ENCODE results near the gene GATA1. TPM values are rescaled to one million over a fixed set of nuclear protein-coding genes. Genes with fewer than 3 reads are reported as not detected.

The GATA1 gene
- total RNA-seq, 1 experiment from 2014 or later, result not detected

GRCh38 chrX:48784726-48785125, 1.7 kb upstream of the GATA1 start:
- H3K36me3 Mint-ChIP-seq (ENCODE audit: insufficient read depth, unreplicated experiment), result peaks cover 6% of the 10 kb centered on the region
- CTCF ChIA-PET, result no interaction called here
- no peaks in the 10 kb centered on the region for H3K9me3 Mint-ChIP-seq (ENCODE audit: unreplicated experiment)

GRCh38 chrX:48785186-48785539, 1.2 kb upstream of the GATA1 start:
- no peak overlapping the region for H3K27ac Mint-ChIP-seq (ENCODE audit: unreplicated experiment)
- H3K4me3 Mint-ChIP-seq (ENCODE audit: unreplicated experiment), result no peak overlapping the region
- no peaks in the 10 kb centered on the region for H3K27me3 Mint-ChIP-seq (ENCODE audit: insufficient read depth, unreplicated experiment)
- Histone ChIP-seq H3K36me3 (ENCODE audit: control insufficient read depth, insufficient read depth, low read length) (no peaks in the 10 kb centered on the region), H3K27me3 (replicated peaks; ENCODE audit: control insufficient read depth, insufficient read depth, low read length) (no peaks in the 10 kb centered on the region), H3K9me3 (no peaks in the 10 kb centered on the region), H3K4me3 (ENCODE audit: low read depth, low read length) (no peak overlapping the region), H3K4me1 (no peaks in the 10 kb centered on the region)
- no peak for TF ChIP-seq CTCF (IDR thresholded peaks at IDR 0.05; ENCODE audit: insufficient read depth in 1 of 2, low read depth in 1 of 2, low read length in 1 of 2, severe bottlenecking in 1 of 2, unreplicated experiment in 1 of 2)
- H3K4me1 Mint-ChIP-seq (ENCODE audit: low read depth, unreplicated experiment), result peaks cover 6% of the 10 kb centered on the region
- no TSS peak for BruUV-seq (replicated peaks)
- DNase-seq, result no peak
- peaks cover 6% of the 10 kb centered on the region for H3K36me3 Mint-ChIP-seq (ENCODE audit: insufficient read depth, unreplicated experiment)
- CTCF ChIA-PET, result no interaction called here
- no peaks in the 10 kb centered on the region for H3K9me3 Mint-ChIP-seq (ENCODE audit: unreplicated experiment)
- intact Hi-C loops (cut with micrococcal nuclease; ENCODE audit: unreplicated experiment), result no loop called here
- POLR2A ChIA-PET, result no interaction called here

More at GRCh38 chrX:48784726-48785125, 1.7 kb upstream of the GATA1 start:
- Histone ChIP-seq H3K36me3 (ENCODE audit: control insufficient read depth, insufficient read depth, low read length) (no peaks in the 10 kb centered on the region), H3K9me3 (no peaks in the 10 kb centered on the region), H3K27me3 (replicated peaks; ENCODE audit: control insufficient read depth, insufficient read depth, low read length) (no peaks in the 10 kb centered on the region), H3K4me1 (no peaks in the 10 kb centered on the region), H3K4me3 (ENCODE audit: low read depth, low read length) (no peak overlapping the region)
- POLR2A ChIA-PET, result no interaction called here
- intact Hi-C loops (cut with micrococcal nuclease; ENCODE audit: unreplicated experiment), result no loop called here
- Mint-ChIP-seq H3K27ac (ENCODE audit: unreplicated experiment) (no peak overlapping the region), H3K27me3 (ENCODE audit: insufficient read depth, unreplicated experiment) (no peaks in the 10 kb centered on the region), H3K4me1 (ENCODE audit: low read depth, unreplicated experiment) (peaks cover 6% of the 10 kb centered on the region), H3K4me3 (ENCODE audit: unreplicated experiment) (no peak overlapping the region)
- no peak for DNase-seq
- TF ChIP-seq CTCF (IDR thresholded peaks at IDR 0.05; ENCODE audit: insufficient read depth in 1 of 2, low read depth in 1 of 2, low read length in 1 of 2, severe bottlenecking in 1 of 2, unreplicated experiment in 1 of 2), result no peak
- no TSS peak for BruUV-seq (replicated peaks)

GRCh38 chrX:48785540-48786214, 713 bp upstream of the GATA1 start:
- no peaks in the 10 kb centered on the region for H3K36me3 ChIP-seq (ENCODE audit: control insufficient read depth, insufficient read depth, low read length)
- no peaks in the 10 kb centered on the region for H3K9me3 Mint-ChIP-seq (ENCODE audit: unreplicated experiment)
- H3K4me1 ChIP-seq, result no peaks in the 10 kb centered on the region
- POLR2A ChIA-PET, result no interaction called here
- H3K9me3 ChIP-seq, result no peaks in the 10 kb centered on the region
- CTCF ChIA-PET, result no interaction called here
- no peak for TF ChIP-seq CTCF (IDR thresholded peaks at IDR 0.05; ENCODE audit: insufficient read depth in 1 of 2, low read depth in 1 of 2, low read length in 1 of 2, severe bottlenecking in 1 of 2, unreplicated experiment in 1 of 2)
- no peak overlapping the region for H3K4me3 ChIP-seq (ENCODE audit: low read depth, low read length)
- no peak overlapping the region for H3K27ac Mint-ChIP-seq (ENCODE audit: unreplicated experiment)
- no peak for DNase-seq
- H3K27me3 Mint-ChIP-seq (ENCODE audit: insufficient read depth, unreplicated experiment), result no peaks in the 10 kb centered on the region
- no peak overlapping the region for H3K4me3 Mint-ChIP-seq (ENCODE audit: unreplicated experiment)
- H3K36me3 Mint-ChIP-seq (ENCODE audit: insufficient read depth, unreplicated experiment), result peaks cover 6% of the 10 kb centered on the region
- H3K27me3 ChIP-seq (replicated peaks; ENCODE audit: control insufficient read depth, insufficient read depth, low read length), result no peaks in the 10 kb centered on the region
- no TSS peak for BruUV-seq (replicated peaks)
- H3K4me1 Mint-ChIP-seq (ENCODE audit: low read depth, unreplicated experiment), result peaks cover 6% of the 10 kb centered on the region
- intact Hi-C loops (cut with micrococcal nuclease; ENCODE audit: unreplicated experiment), result no loop called here
